ENCODE measurements around the gene NCAPG2. TPM values are rescaled to one million over a fixed set of nuclear protein-coding genes. Genes with fewer than 3 reads are reported as not detected.
A peak's percentile ranks its signal among the peaks of the same experiment; 100 is the strongest.

NCAPG2 gene
- total and polyA plus RNA-seq, 2 donors = 6.4 to 24.3 TPM

DNA sequence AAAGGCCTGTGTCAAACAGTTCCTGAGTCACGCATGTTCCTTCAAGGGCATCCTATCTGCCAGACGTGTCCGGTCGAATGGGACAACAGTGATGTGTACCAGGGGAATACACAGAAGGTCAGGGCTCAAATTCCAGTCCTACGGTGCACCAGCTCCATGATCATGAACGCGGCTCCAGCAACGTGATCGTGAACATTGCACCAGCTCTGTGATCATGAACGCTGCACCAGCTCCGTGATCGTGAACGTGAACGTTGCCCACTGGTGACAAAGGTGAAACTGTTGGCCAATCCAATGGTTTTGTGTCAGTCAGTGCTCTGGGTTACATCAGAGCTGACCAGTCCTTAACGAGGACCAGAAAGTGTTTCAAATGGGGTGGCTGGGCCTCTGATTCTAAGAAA is 112.7 kb downstream of the NCAPG2 start:
- 91% methylated on average over 15 of the region's 15 CpGs for WGBS

DNA sequence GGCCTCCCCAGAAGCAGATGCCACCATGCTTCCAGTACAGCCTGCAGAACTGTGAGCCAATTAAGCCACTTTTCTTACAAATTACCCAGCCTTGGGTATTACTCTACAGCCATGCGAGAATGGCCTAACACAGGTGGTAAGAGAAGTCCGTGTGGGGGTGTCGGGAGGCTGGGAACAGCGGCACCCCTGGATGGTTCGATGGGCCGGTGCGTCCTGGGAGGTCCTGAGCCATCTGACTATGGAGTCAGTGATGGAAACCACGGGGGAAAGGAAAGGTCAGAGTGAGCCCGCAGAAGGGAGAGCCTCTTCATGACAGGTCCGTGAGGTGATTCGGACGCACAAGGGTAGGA is 114.4 kb downstream of the NCAPG2 start:
- Histone ChIP-seq H3K4me3 (ENCODE audit: low read depth, low read length) (no peak overlapping the region), H3K36me3 (ENCODE audit: insufficient read depth) (no peaks in the 10 kb centered on the region), H3K27ac (ENCODE audit: low read depth) (no peak overlapping the region), H3K4me1 (ENCODE audit: insufficient read depth) (peaks cover 4% of the 10 kb centered on the region)
- WGBS = 89% methylated on average over 12 of the region's 12 CpGs
- no peak for DNase-seq (ENCODE audit: extremely low spot score)

More for the DNA sequence above, 112.7 kb downstream of the NCAPG2 start:
- no peak for DNase-seq (ENCODE audit: extremely low spot score)
- no peak overlapping the region for H3K4me3 ChIP-seq (ENCODE audit: low read depth, low read length)
- H3K27ac ChIP-seq (ENCODE audit: low read depth) = no peak overlapping the region
- H3K36me3 ChIP-seq (ENCODE audit: insufficient read depth) = no peaks in the 10 kb centered on the region
- H3K4me1 ChIP-seq (ENCODE audit: insufficient read depth) = no peaks in the 10 kb centered on the region

DNA sequence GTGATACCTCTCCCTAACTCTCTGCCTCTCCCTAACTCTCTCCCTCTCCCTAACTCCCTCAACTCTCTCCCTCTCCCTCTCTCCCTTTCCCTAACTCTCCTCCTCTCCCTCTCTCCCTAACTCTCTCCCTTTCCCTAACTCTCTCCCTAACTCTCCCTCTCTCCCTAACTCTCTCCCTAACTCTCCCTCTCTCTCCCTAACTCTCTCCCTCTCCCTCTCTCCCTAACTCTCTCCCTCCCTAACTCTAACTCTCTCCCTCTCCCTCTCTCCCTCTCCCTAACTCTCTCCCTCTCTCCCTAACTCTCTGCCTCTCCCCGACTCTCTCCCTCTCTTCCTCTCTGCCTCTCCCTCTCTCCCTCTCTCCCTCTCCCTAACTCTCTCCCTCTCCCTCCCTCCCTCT is 115.0 kb downstream of the NCAPG2 start:
- 45% methylated on average over 1 of the region's 1 CpG for WGBS
- peaks cover 4% of the 10 kb centered on the region for H3K4me1 ChIP-seq (ENCODE audit: insufficient read depth)

DNA sequence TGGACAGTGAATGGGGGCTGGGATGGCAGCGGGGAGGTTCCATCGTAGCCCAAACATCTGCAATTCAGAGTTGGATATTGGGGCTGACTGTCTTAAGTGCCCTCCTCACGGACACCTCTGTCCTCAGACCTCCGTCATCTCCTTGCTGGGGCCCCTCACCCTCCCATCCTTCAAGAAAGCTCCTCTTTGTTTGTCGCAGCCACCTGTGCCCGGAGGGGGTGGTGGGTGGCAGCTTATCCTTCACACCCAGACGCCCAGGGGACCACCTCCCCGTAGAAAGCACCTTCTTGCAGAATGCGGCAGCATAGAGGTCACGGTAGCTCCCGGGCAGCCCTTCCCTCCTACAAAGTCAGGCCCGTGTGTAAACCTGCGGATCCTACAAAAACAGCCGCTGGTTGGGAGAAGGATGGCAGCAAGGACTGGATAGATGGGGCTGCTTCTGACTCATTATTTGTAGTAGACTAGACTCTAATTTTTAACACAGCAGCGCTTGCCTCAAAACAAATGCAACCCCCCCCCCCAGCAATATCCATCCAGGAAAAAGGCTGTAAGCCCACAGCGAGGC is 115.6 kb downstream of the NCAPG2 start:
- WGBS = 46% methylated on average over 16 of the region's 16 CpGs

More for the DNA sequence above, 115.0 kb downstream of the NCAPG2 start:
- no peak overlapping the region for H3K27ac ChIP-seq (ENCODE audit: low read depth)
- no peaks in the 10 kb centered on the region for H3K36me3 ChIP-seq (ENCODE audit: insufficient read depth)
- no peak for DNase-seq (ENCODE audit: extremely low spot score)
- H3K4me3 ChIP-seq (ENCODE audit: low read depth, low read length) = no peak overlapping the region

DNA sequence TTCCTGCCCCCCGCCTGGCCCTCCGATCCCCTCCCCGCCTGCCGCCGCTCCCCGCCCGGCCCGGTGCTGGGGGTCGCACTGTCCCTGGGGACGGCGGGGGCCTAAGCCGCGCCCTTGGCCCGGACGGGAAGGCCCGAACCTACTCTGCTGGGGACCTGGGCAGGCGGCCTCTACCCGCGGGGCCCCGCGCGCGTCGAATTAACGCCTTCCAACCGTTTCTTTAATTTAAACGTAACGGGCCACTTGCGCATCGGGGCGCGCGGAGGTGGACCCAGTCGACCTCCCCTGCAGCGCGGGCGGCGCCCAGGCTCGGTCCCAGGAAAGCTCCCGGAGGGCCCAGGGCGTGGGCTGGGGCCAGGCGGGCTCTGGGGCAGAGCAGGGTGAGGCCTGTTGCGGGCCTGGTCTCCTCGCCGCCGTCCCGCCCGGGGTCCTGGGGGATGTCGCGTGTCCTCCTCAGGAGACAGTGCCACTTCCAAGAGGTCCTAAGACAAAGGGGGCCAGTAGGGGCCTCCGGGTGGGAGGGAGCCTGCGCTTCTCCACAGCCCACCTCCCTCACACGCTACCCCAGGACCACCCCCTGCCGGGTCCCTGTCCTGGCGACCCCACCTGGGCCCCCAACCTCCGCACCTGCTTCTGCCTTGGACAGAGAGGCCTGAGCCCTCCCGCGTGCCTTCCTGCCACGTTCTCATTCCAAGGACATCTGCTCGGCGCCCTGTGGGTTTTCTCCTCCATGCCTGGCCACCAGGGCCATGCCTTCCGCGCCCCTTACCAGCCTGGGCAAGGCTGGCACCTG is 116.3 kb downstream of the NCAPG2 start:
- DNase-seq (ENCODE audit: extremely low spot score) = no peak
- H3K4me1 ChIP-seq (ENCODE audit: insufficient read depth) = peaks cover 4% of the 10 kb centered on the region
- WGBS = 10% methylated on average over 63 of the region's 63 CpGs
- peak overlapping the region; percentile 43 for H3K4me3 ChIP-seq (ENCODE audit: low read depth, low read length)
- H3K36me3 ChIP-seq (ENCODE audit: insufficient read depth) = no peaks in the 10 kb centered on the region
- no peak overlapping the region for H3K27ac ChIP-seq (ENCODE audit: low read depth)

More for the DNA sequence above, 115.6 kb downstream of the NCAPG2 start:
- no peak for DNase-seq (ENCODE audit: extremely low spot score)
- no peak overlapping the region for H3K27ac ChIP-seq (ENCODE audit: low read depth)
- no peaks in the 10 kb centered on the region for H3K36me3 ChIP-seq (ENCODE audit: insufficient read depth)
- H3K4me3 ChIP-seq (ENCODE audit: low read depth, low read length) = no peak overlapping the region
- peaks cover 4% of the 10 kb centered on the region for H3K4me1 ChIP-seq (ENCODE audit: insufficient read depth)

DNA sequence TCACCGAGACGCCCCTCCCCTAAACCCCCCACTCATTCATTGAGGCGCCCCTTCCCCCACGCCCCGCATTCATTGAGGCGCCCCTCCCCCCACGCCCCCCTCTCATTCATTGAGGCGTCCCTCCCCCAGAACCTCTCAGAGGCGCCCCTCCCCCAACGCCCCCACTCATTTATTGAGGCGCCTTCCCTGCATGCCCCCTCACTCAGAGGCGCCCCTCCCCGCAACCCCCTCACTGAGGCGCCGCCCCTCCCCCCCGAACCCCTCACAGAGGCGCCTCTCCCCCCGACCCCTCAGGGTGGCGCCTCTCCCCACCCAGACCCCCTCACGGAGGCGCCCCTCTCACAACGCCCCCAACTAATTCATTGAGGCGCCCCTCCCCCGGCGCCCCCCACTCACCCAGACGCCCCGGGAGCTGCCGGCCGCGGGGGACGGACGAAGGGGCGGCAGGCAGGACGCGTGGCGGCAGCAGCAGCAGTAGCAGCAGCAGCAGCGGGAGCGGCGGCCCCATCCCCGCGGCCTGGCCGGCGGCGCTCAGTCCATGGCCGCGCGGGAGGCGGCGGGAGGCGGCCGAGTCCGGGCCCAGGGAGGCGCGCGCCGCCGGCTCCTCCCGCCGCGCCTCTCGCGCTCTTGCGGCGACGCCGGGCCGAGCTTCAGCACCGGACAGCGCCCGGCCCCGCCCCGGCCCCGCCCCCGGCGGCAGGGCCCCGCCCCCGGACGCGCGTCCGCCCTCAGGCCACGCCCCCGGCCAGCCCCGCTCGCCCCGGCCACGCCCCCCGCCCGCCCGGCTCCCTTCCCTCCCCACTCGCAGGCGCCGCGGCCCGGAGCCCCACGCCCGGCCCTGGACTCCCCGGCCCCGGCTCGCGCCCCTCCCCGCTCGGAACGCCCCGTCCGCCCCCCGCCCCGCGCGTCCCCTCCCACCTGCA is 117.2 kb downstream of the NCAPG2 start, which contains the start of gene PTPRN2:
Gene PTPRN2, minus strand, starts transcription at position 662 of the 923 bp plus-strand sequence.
- H3K27ac ChIP-seq (ENCODE audit: low read depth) = no peak within 1 kb of the TSS
- H3K4me1 ChIP-seq (ENCODE audit: insufficient read depth) = peaks cover 4% of the 10 kb centered on the region
- peak within 1 kb of the TSS; percentile 43 for H3K4me3 ChIP-seq (ENCODE audit: low read depth, low read length)
- DNase-seq (ENCODE audit: extremely low spot score) = no peak
- no peaks in the 10 kb centered on the region for H3K36me3 ChIP-seq (ENCODE audit: insufficient read depth)
- 2% methylated on average over 97 of the region's 110 CpGs for WGBS

DNA sequence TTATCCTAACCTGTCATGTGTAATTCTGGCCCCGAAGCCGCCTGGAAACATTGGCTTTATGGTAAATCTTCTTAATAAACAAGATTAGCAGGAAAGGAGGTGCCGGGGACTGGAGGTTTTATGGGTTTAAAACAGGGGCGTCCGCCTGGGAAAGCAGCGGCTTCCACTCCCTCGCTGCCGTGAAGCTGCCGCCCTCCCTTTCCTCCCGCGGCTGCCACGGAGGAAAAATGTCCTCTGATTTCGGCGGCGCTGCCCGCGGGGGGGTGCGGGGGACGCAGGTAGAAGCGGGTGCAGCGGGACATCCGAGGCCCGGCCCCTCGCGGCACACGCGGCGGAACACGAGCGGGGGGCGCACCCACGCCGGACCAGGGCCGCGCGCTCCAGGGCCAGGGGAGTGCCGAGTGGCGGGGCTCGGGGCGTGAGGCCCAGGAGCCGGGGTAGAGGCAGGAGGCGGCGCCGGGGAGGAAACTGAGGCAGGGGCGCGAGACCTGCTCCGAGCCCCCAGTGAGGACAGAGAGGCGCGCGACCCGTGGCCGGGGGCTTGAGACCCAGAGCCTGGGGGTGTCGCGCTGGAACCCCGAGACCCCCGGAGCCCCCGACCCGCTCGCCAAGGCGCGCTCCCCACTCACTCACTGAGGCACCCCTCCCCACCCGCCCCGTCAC is 118.0 kb downstream of the NCAPG2 start:
- Histone ChIP-seq H3K4me1 (ENCODE audit: insufficient read depth) (peaks cover 4% of the 10 kb centered on the region), H3K4me3 (ENCODE audit: low read depth, low read length) (no peak overlapping the region)

DNA sequence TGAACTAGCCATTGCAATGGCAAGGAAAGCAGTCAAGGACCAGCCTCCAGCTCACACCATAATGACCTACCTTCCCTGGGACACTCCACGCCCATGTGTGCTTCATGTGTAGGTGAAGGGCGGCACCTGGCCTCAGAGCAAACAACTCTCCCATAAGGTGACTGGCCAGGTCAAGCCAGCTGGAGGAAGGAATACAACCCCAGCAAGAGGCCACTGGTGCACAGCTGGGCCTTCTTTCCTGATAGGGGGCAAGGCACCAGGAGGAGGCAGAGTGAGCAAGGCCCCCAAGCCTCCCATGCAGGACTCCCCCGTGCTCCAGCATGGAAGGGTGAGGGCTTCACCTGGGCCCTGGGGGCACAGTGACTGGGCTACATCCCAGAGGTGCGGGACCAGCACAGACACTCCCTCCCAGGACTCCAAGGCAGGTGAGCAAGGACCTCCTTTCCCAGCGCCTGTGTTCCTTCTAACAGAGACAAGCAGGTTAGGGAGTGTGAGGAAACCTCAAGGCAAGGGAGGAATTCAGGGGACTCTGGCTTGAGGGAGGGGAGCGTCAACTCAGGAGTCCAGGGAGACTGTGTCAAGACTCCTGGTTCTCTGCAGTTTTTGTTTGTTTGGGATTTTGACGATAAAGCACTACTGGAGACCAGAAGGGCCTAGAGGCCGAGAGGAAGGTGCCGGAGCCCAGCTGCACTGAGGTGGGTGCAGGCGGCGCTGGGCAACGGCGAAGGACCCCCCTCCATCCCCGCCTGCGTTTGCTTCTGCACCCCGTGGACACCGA is 118.7 kb downstream of the NCAPG2 start:
- peaks cover 4% of the 10 kb centered on the region for H3K4me1 ChIP-seq (ENCODE audit: insufficient read depth)
- no peak overlapping the region for H3K4me3 ChIP-seq (ENCODE audit: low read depth, low read length)
- WGBS = 34% methylated on average over 17 of the region's 17 CpGs
- no peaks in the 10 kb centered on the region for H3K36me3 ChIP-seq (ENCODE audit: insufficient read depth)
- H3K27ac ChIP-seq (ENCODE audit: low read depth) = no peak overlapping the region
- no peak for DNase-seq (ENCODE audit: extremely low spot score)

More for the DNA sequence above, 118.0 kb downstream of the NCAPG2 start:
- WGBS = 4% methylated on average over 63 of the region's 63 CpGs
- Histone ChIP-seq H3K36me3 (ENCODE audit: insufficient read depth) (no peaks in the 10 kb centered on the region), H3K27ac (ENCODE audit: low read depth) (no peak overlapping the region)
- no peak for DNase-seq (ENCODE audit: extremely low spot score)

DNA sequence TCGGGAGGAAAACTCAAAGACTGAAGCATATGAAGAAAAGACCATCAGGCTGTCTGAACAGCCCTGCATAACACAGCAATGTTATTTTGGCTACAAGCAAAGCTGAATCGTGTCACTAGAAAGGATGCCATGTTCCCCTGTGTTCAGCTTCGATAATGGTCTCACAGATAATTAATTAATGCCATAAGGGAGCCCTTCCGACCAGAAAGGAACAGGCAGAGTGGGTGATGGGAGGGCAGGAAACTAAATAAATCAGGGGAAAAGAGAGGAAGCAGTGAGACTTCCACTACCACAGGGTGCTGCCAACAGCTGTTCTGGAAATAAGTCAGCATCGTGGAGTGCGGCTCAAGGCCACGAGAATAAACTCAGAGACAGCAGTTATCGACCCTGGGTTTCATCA is 120.2 kb downstream of the NCAPG2 start:
- Histone ChIP-seq H3K27ac (ENCODE audit: low read depth) (no peak overlapping the region), H3K4me3 (ENCODE audit: low read depth, low read length) (no peak overlapping the region), H3K4me1 (ENCODE audit: insufficient read depth) (peaks cover 4% of the 10 kb centered on the region), H3K36me3 (ENCODE audit: insufficient read depth) (no peaks in the 10 kb centered on the region)
- 67% methylated on average over 8 of the region's 8 CpGs for WGBS
- no peak for DNase-seq (ENCODE audit: extremely low spot score)

DNA sequence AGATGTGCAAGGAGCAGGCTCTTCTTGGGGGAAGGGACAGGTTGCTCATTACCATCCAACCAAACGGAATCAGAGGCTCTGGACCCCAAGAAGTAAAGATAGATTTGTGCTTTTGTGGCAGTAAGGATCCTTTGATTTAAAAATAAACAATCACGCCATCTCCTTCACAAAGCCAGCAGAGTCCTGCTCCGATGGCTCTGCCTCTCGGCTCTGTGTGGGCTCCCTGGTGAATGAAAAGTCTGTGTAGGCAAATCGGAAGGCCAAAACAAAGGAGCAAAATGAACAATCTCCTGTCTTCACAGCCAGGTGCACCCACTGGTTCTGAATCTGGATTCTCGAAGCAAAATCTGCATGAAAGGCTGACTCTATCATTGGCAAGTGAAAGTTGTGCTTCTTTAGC is 120.8 kb downstream of the NCAPG2 start:
- WGBS = 68% methylated on average over 6 of the region's 6 CpGs
- H3K4me1 ChIP-seq (ENCODE audit: insufficient read depth) = peaks cover 4% of the 10 kb centered on the region
- no peak overlapping the region for H3K27ac ChIP-seq (ENCODE audit: low read depth)
- H3K4me3 ChIP-seq (ENCODE audit: low read depth, low read length) = no peak overlapping the region
- no peaks in the 10 kb centered on the region for H3K36me3 ChIP-seq (ENCODE audit: insufficient read depth)
- no peak for DNase-seq (ENCODE audit: extremely low spot score)

DNA sequence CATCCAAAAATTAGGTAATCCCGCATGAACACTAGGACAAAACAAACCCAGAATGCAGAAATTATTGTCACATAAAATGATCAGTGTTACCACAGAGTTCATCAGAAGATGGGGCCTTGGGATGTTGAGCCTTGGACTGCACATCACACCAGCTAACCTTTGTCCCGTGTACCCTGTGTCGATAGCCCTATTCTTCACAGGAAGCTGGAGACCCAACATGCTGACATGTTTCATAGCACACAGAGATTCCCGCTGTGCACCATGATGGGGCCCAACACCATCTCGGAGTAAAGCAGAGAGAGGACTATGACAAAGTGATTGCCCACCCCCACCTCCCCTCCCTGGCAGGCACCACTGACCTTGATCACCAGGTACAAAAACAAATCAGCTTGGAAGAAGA is 121.5 kb downstream of the NCAPG2 start:
- Histone ChIP-seq H3K4me3 (ENCODE audit: low read depth, low read length) (no peak overlapping the region), H3K27ac (ENCODE audit: low read depth) (no peak overlapping the region), H3K36me3 (ENCODE audit: insufficient read depth) (no peaks in the 10 kb centered on the region), H3K4me1 (ENCODE audit: insufficient read depth) (peaks cover 4% of the 10 kb centered on the region)
- DNase-seq (ENCODE audit: extremely low spot score) = no peak
- 83% methylated on average over 5 of the region's 5 CpGs for WGBS

DNA sequence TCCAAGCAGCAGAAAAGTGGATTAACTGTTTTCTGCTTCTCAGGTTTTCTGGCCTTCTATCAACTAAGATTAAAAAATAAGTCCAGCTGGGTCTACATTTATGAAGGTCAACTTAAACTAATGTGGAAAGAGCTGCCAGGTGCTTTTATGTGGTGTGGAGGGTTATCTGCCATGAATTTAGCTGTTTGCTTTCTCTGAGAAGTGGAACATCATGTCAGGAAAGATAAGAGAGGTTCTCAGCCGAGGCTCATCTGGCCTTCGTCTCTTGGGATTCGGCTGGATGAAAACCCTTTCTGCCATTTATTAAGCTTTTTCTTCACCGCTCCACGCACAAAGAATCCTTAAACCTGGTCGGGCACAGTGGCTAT is 122.5 kb downstream of the NCAPG2 start:
- Histone ChIP-seq H3K4me3 (ENCODE audit: low read depth, low read length) (no peak overlapping the region), H3K27ac (ENCODE audit: low read depth) (no peak overlapping the region), H3K36me3 (ENCODE audit: insufficient read depth) (no peaks in the 10 kb centered on the region), H3K4me1 (ENCODE audit: insufficient read depth) (peaks cover 4% of the 10 kb centered on the region)
- WGBS = 77% methylated on average over 6 of the region's 6 CpGs
- no peak for DNase-seq (ENCODE audit: extremely low spot score)
